Caco-2 (cell line): ENCODE data around the gene CD34. TPM values are rescaled to one million over a fixed set of nuclear protein-coding genes. Genes with fewer than 3 reads are reported as not detected.

ENCODE experiments used
- BruUV-seq: library from RNA; stranded (reverse); fragments of 400-500 nt; replicated peaks from 2 replicates; lab custom pipeline; 2021; lab: Mats Ljungman, UMichigan
- CTCF ChIA-PET: fragments of 300-600 bp; sonication (Branson Sonifier 250); formaldehyde crosslinking; loops from one replicate; lab custom pipeline; 2022; ENCODE audit warnings: antibody characterized with exemption; lab: Charles Lee
- POLR2A ChIA-PET: fragments of 300-600 bp; sonication (Branson Sonifier 250); formaldehyde crosslinking; loops from one replicate; lab custom pipeline; 2022; ENCODE audit warnings: antibody characterized with exemption; lab: Charles Lee
- DNase-seq, 2 experiments: peaks; one replicate each; pipeline versions ENCODE4 v3.0.0 to v3.0.0-alpha.2; 2020 to 2022
- H3K27me3 ChIP-seq: replicated peaks from 2 replicates; pipeline ENCODE4 v1.6.0; 2011; ENCODE audit warnings: low read length; ENCODE audit not compliant: control insufficient read depth, insufficient read depth
- H3K36me3 ChIP-seq: 2 replicates; pipeline ENCODE4 v1.5.1; 2011; ENCODE audit warnings: low read length; ENCODE audit not compliant: control insufficient read depth, insufficient read depth
- H3K4me1 ChIP-seq: fragments of 250-450 bp; sonication (Bioruptor Pico); 2 replicates; pipeline ENCODE4 v1.5.1; 2020; ENCODE audit warnings: mild to moderate bottlenecking
- H3K4me3 ChIP-seq: 2 replicates; pipeline ENCODE4 v1.5.1; 2011; ENCODE audit warnings: low read depth, mild to moderate bottlenecking, control low read depth, low read length
- H3K9me3 ChIP-seq: fragments of 250-450 bp; sonication (Bioruptor Pico); 2 replicates; pipeline ENCODE4 v1.5.1; 2020; ENCODE audit warnings: mild to moderate bottlenecking, moderate library complexity
- H3K27ac Mint-ChIP-seq: one replicate; pipeline ENCODE4 v1.8.0; 2022; ENCODE audit warnings: mixed read lengths; ENCODE audit not compliant: unreplicated experiment
- H3K27me3 Mint-ChIP-seq: one replicate; pipeline ENCODE4 v1.8.0; 2022; ENCODE audit warnings: mixed read lengths; ENCODE audit not compliant: insufficient read depth, unreplicated experiment
- H3K36me3 Mint-ChIP-seq: one replicate; pipeline ENCODE4 v1.8.0; 2022; ENCODE audit warnings: mild to moderate bottlenecking, mixed read lengths; ENCODE audit not compliant: insufficient read depth, unreplicated experiment
- H3K4me1 Mint-ChIP-seq: one replicate; pipeline ENCODE4 v1.8.0; 2022; ENCODE audit warnings: low read depth, mixed read lengths; ENCODE audit not compliant: unreplicated experiment
- H3K4me3 Mint-ChIP-seq: one replicate; pipeline ENCODE4 v1.8.0; 2022; ENCODE audit warnings: mild to moderate bottlenecking, moderate library complexity, mixed read lengths; ENCODE audit not compliant: unreplicated experiment
- H3K9me3 Mint-ChIP-seq: one replicate; pipeline ENCODE4 v1.8.0; 2022; ENCODE audit warnings: mixed read lengths; ENCODE audit not compliant: unreplicated experiment
- intact Hi-C: fragments of 100-400 bp; cut with micrococcal nuclease; formaldehyde crosslinking; loops from one replicate; pipeline ENCODE4 v1.10.0; 2022; ENCODE audit not compliant: unreplicated experiment
- total RNA-seq: library from RNA; stranded (reverse); gene quantifications from 2 replicates; pipeline ENCODE4 v1.2.3, GENCODE V29; 2022
- TF ChIP-seq, protein P1 (sequence below), 2 experiments: fragments of 200-600 bp in 1 of 2; IDR thresholded peaks; 1 replicate in 1 of 2; 2 replicates in 1 of 2; pipeline versions ENCODE4 v1.5.1 to v1.8.0; 2011 to 2022; ENCODE audit warnings: antibody characterized with exemption in 1 of 2, control low read depth in 1 of 2, inconsistent platforms in 1 of 2, low read depth in 1 of 2, low read length in 1 of 2, mild to moderate bottlenecking in 1 of 2, moderate library complexity in 1 of 2; ENCODE audit not compliant: insufficient read depth in 1 of 2, severe bottlenecking in 1 of 2, unreplicated experiment in 1 of 2

Gene CD34
- total RNA-seq, 1 experiment from 2014 or later: not detected

DNA sequence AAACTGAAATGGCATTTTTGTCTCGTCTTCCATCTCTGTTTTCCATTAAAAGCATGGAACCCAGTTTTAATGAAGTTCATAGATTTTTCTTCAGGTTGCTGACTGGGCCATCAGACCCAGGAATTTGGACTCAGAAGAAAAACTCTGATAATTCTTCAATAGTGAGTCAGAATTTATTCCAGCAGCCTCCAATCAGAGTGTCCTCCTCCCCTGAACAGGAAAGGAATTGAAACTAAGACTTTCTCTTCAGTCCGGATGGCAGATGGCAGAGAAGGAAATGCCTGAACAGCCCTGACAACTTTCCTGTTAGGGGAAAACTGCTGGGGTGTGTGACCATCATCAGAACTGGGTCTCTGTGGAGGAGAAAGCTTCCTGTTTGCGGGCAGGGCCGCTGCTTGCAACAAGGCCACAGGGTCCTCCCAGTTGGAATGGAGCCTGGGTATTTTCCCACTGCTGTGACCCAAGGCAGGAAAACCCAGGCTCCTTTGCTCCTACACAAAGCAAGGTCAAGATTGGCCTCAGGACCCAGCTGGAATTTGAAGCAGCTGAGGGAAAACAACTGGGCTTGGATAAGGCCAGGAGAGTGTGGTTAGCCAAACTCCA lies 20.7 kb downstream of the CD34 start:
- Histone ChIP-seq H3K4me3 (no peak overlapping the region), H3K27me3 (no peaks in the 10 kb centered on the region), H3K9me3 (no peaks in the 10 kb centered on the region), H3K36me3 (no peaks in the 10 kb centered on the region), H3K4me1 (peaks cover 9% of the 10 kb centered on the region)
- no TSS peak for BruUV-seq
- POLR2A ChIA-PET: no interaction called here
- no peaks in the 10 kb centered on the region for H3K9me3 Mint-ChIP-seq
- DNase-seq: no peak
- CTCF ChIA-PET: interaction anchor here (1.4 kb wide), 1 partner anchor 21 kb away, joined by 4 read pairs; no protein-coding TSS in a partner anchor
- H3K4me1 Mint-ChIP-seq: no peaks in the 10 kb centered on the region
- no peaks in the 10 kb centered on the region for H3K27me3 Mint-ChIP-seq
- H3K4me3 Mint-ChIP-seq: no peak overlapping the region
- H3K27ac Mint-ChIP-seq: no peak overlapping the region
- intact Hi-C loops: no loop called here
- H3K36me3 Mint-ChIP-seq: no peaks in the 10 kb centered on the region
- TF ChIP-seq, protein P1, sequence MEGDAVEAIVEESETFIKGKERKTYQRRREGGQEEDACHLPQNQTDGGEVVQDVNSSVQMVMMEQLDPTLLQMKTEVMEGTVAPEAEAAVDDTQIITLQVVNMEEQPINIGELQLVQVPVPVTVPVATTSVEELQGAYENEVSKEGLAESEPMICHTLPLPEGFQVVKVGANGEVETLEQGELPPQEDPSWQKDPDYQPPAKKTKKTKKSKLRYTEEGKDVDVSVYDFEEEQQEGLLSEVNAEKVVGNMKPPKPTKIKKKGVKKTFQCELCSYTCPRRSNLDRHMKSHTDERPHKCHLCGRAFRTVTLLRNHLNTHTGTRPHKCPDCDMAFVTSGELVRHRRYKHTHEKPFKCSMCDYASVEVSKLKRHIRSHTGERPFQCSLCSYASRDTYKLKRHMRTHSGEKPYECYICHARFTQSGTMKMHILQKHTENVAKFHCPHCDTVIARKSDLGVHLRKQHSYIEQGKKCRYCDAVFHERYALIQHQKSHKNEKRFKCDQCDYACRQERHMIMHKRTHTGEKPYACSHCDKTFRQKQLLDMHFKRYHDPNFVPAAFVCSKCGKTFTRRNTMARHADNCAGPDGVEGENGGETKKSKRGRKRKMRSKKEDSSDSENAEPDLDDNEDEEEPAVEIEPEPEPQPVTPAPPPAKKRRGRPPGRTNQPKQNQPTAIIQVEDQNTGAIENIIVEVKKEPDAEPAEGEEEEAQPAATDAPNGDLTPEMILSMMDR (IDR thresholded peaks at IDR 0.05; ENCODE audit: insufficient read depth in 1 of 2, low read depth in 1 of 2, low read length in 1 of 2, severe bottlenecking in 1 of 2, unreplicated experiment in 1 of 2): no peak

DNA sequence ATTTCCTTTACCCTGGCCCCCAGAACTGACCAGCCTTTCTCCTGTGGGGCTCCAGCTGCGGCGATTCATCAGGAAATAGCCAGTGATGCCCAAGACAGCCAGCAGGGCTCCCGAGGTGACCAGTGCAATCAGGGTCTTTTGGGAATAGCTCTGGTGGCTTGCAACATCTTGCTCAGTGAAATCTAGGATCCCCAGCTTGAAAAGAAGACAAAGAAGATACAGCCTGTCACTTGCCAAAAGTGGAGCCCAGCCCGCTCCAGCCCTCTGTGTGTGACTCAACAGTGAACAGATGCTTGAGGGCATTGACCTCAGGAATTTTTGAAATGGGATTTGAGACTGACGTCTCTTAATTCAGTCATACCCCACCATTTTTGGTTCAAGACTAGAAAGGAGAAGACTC lies 22.3 kb downstream of the CD34 start:
- H3K4me3 Mint-ChIP-seq: no peak overlapping the region
- no peaks in the 10 kb centered on the region for H3K27me3 ChIP-seq
- ChIA-PET CTCF (interaction anchor here (1.2 kb wide), 1 partner anchor 75 kb away, joined by 5 read pairs; no protein-coding TSS in a partner anchor), POLR2A (no interaction called here)
- TF ChIP-seq, protein P1 (IDR thresholded peaks at IDR 0.05; ENCODE audit: insufficient read depth in 1 of 2, low read depth in 1 of 2, low read length in 1 of 2, severe bottlenecking in 1 of 2, unreplicated experiment in 1 of 2): no peak
- H3K27ac Mint-ChIP-seq: no peak overlapping the region
- intact Hi-C loops: loop anchor here (10.0 kb wide), 1 partner anchor 356 kb away; the partner anchor contains the start of gene PLXNA2
- H3K9me3 ChIP-seq: no peaks in the 10 kb centered on the region
- no peaks in the 10 kb centered on the region for H3K36me3 ChIP-seq
- no peaks in the 10 kb centered on the region for H3K27me3 Mint-ChIP-seq
- peaks cover 10% of the 10 kb centered on the region for H3K4me1 ChIP-seq
- no peak for DNase-seq
- no peaks in the 10 kb centered on the region for H3K9me3 Mint-ChIP-seq
- H3K36me3 Mint-ChIP-seq: no peaks in the 10 kb centered on the region
- peaks cover 6% of the 10 kb centered on the region for H3K4me1 Mint-ChIP-seq
- H3K4me3 ChIP-seq: no peak overlapping the region
- BruUV-seq: no TSS peak

DNA sequence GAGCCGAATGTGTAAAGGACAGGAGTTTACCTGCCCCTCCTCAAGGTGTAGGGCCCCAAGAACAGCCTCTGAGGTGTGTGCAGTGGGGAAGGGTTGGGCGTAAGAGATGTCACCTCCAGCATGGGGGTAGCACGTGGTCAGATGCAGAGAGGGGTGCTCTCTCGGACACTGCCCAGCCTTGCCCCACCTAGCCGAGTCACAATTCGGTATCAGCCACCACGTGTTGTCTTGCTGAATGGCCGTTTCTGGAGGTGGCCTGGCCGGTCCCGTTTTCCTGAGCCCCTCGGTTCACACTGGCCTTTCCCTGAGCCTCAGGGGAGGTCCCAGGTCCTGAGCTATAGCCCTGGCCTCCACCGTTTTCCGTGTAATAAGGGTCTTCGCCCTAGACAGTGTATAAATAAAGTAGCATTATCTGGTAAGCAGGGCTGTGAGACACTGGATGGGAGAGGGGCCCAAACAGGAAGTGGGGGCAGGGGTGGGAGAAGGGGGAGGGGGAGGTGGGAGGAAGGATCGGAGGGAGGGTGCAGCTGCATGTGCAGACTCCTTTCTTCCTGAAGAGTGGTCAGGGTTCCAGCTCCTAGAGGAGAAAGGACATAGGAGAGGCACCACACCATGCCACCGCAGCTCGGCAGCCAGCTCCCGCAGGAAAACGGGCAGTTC lies 23.3 kb downstream of the CD34 start:
- intact Hi-C loops: loop anchor here (10.0 kb wide), 1 partner anchor 357 kb away; the partner anchor contains the start of gene PLXNA2
- H3K4me3 Mint-ChIP-seq: no peak overlapping the region
- POLR2A ChIA-PET: no interaction called here

More for the DNA sequence above, 23.3 kb downstream of the CD34 start:
- Mint-ChIP-seq H3K27ac (no peak overlapping the region), H3K36me3 (no peaks in the 10 kb centered on the region), H3K27me3 (no peaks in the 10 kb centered on the region), H3K4me1 (peaks cover 6% of the 10 kb centered on the region), H3K9me3 (no peaks in the 10 kb centered on the region)
- no peak for DNase-seq
- Histone ChIP-seq H3K9me3 (no peaks in the 10 kb centered on the region), H3K27me3 (no peaks in the 10 kb centered on the region), H3K36me3 (no peaks in the 10 kb centered on the region), H3K4me3 (no peak overlapping the region), H3K4me1 (peaks cover 10% of the 10 kb centered on the region)
- CTCF ChIA-PET: interaction anchor here (1.2 to 4.3 kb wide), 2 partner anchors 75 to 76 kb away, joined by 5 to 113 read pairs; no protein-coding TSS in a partner anchor
- TF ChIP-seq, protein P1 (IDR thresholded peaks at IDR 0.05; ENCODE audit: insufficient read depth in 1 of 2, low read depth in 1 of 2, low read length in 1 of 2, severe bottlenecking in 1 of 2, unreplicated experiment in 1 of 2): no peak
- BruUV-seq: no TSS peak
